PC-3 (cell line): ENCODE results near the gene MED13. TPM values are rescaled to one million over a fixed set of nuclear protein-coding genes. Genes with fewer than 3 reads are reported as not detected.

ENCODE experiments used
- ATAC-seq: fragments of 200-7000 bp; cut with Tn5 transposase; 2 replicates; pipeline ENCODE4 v1.9.1; 2020; ENCODE audit warnings: mild to moderate bottlenecking, moderate library complexity
- BruUV-seq: library from RNA; stranded (reverse); fragments of 400-500 nt; replicated peaks from 2 replicates; lab custom pipeline; 2021; lab: Mats Ljungman, UMichigan
- CTCF ChIA-PET: fragments of 300-600 bp; sonication (Branson Sonifier 250); formaldehyde crosslinking; loops from one replicate; lab custom pipeline; 2022; ENCODE audit warnings: antibody characterized with exemption; lab: Charles Lee
- POLR2A ChIA-PET: fragments of 300-600 bp; sonication (Branson Sonifier 250); formaldehyde crosslinking; loops from one replicate; lab custom pipeline; 2022; ENCODE audit warnings: antibody characterized with exemption; ENCODE audit not compliant: unreplicated experiment; lab: Charles Lee
- DNase-seq: peaks from one replicate; pipeline ENCODE4 v3.0.0-alpha.2; 2015
- H2AFZ ChIP-seq: fragments of 300-600 bp; sonication (generic); 2 replicates; pipeline ENCODE4 v1.6.0; 2016; ENCODE audit warnings: antibody characterized with exemption, low read length
- H3F3A ChIP-seq: fragments of 300-600 bp; sonication (generic); one replicate; pipeline ENCODE4 v1.6.0; 2017; ENCODE audit warnings: antibody characterized with exemption, low read length, control low read depth, mild to moderate bottlenecking; ENCODE audit not compliant: unreplicated experiment
- H3K27ac ChIP-seq: fragments of 300-600 bp; sonication (generic); 2 replicates; pipeline ENCODE4 v1.5.1; 2016; ENCODE audit warnings: mild to moderate bottlenecking, low read length
- H3K27me3 ChIP-seq: fragments of 300-600 bp; sonication (generic); 2 replicates; pipeline ENCODE4 v1.6.1; 2016; ENCODE audit warnings: low read length, mixed read lengths
- H3K36me3 ChIP-seq: fragments of 300-600 bp; sonication (generic); 2 replicates; pipeline ENCODE4 v1.6.1; 2016; ENCODE audit warnings: low read depth, mixed run types, low read length, mixed read lengths
- H3K4me1 ChIP-seq: fragments of 300-600 bp; sonication (generic); 2 replicates; pipeline ENCODE4 v1.5.1; 2016; ENCODE audit warnings: low read length; ENCODE audit not compliant: insufficient read depth
- H3K4me2 ChIP-seq: fragments of 300-600 bp; sonication (generic); 2 replicates; pipeline ENCODE4 v1.6.0; 2016; ENCODE audit warnings: low read length
- H3K4me3 ChIP-seq: fragments of 300-600 bp; sonication (generic); 2 replicates; pipeline ENCODE4 v1.5.1; 2016; ENCODE audit warnings: mild to moderate bottlenecking, low read length, mixed read lengths
- H3K79me2 ChIP-seq: fragments of 300-600 bp; sonication (generic); 2 replicates; pipeline ENCODE4 v1.6.1; 2017; ENCODE audit warnings: low read length, mixed read lengths
- H3K9ac ChIP-seq: fragments of 300-600 bp; sonication (generic); 2 replicates; pipeline ENCODE4 v1.6.0; 2016; ENCODE audit warnings: mild to moderate bottlenecking, low read length
- H3K9me2 ChIP-seq: fragments of 300-600 bp; sonication (generic); replicated peaks from 2 replicates; pipeline ENCODE4 v1.6.1; 2016; ENCODE audit warnings: mixed run types, low read length, mixed read lengths
- H3K9me3 ChIP-seq: fragments of 300-600 bp; sonication (generic); 2 replicates; pipeline ENCODE4 v1.6.1; 2016; ENCODE audit warnings: low read length, mixed read lengths
- H4K20me1 ChIP-seq: fragments of 300-600 bp; sonication (generic); 2 replicates; pipeline ENCODE4 v1.6.1; 2016; ENCODE audit warnings: low read length, mixed read lengths
- CTCF ChIP-seq: fragments of 300-600 bp; sonication (generic); conservative IDR thresholded peaks from 2 replicates; pipeline ENCODE4 v1.5.1; 2017; ENCODE audit warnings: antibody characterized with exemption, low read depth, mild to moderate bottlenecking, low read length
- EZH2 ChIP-seq: fragments of 300-600 bp; sonication (generic); IDR thresholded peaks from one replicate; pipeline ENCODE4 v1.6.1; 2017; ENCODE audit warnings: antibody characterized with exemption, mild to moderate bottlenecking, low read length; ENCODE audit not compliant: unreplicated experiment
- EZH2phosphoT487 ChIP-seq: fragments of 300-600 bp; sonication (generic); IDR thresholded peaks from 2 replicates; pipeline ENCODE4 v1.6.1; 2018; ENCODE audit warnings: mild to moderate bottlenecking, antibody characterized with exemption, low read length, borderline replicate concordance
- intact Hi-C: fragments of 100-400 bp; cut with micrococcal nuclease; formaldehyde crosslinking; loops from 2 replicates; pipeline ENCODE4 v1.9.0; 2023
- total RNA-seq: library from RNA; depleted of rRNA; stranded (reverse); fragments of >200 nt; gene quantifications from 2 replicates; pipeline ENCODE4 v1.2.3, GENCODE V29; 2014

Gene MED13
- total RNA-seq, 1 experiment from 2014 or later, result 36.8 TPM

- Histone ChIP-seq H3K79me2 (no peaks in the 10 kb centered on the region), H3K9me2 (no peaks in the 10 kb centered on the region), H3K27ac (no peak overlapping the region), H3K36me3 (no peaks in the 10 kb centered on the region), H3K9me3 (no peaks in the 10 kb centered on the region), H3K27me3 (no peaks in the 10 kb centered on the region), H4K20me1 (no peaks in the 10 kb centered on the region), H2AFZ (no peak overlapping the region), H3K4me3 (no peak overlapping the region), H3K9ac (no peak overlapping the region), H3K4me1 (peaks cover 25% of the 10 kb centered on the region), H3F3A (no peaks in the 10 kb centered on the region), H3K4me2 (no peak overlapping the region)
- TF ChIP-seq CTCF (no peak), EZH2 (no peak)
- POLR2A ChIA-PET, result interaction anchor here (0.9 kb wide), 1 partner anchor 44 kb away, joined by 3 read pairs; no protein-coding TSS in a partner anchor
- BruUV-seq, result no TSS peak
- ATAC-seq, result peak; percentile 13; the same call in 1 of the 2 replicates
- CTCF ChIA-PET, result interaction anchor here (0.5 to 2.2 kb wide), 28 partner anchors 16 to 527 kb away, joined by 3 to 43 read pairs (median 4); partner anchors contain the start of genes BRIP1, INTS2 and MED13
- intact Hi-C loops, result loop anchor here (1.0 to 5.0 kb wide), 6 partner anchors 44 to 473 kb away; partner anchors contain the start of gene BRIP1
- DNase-seq, result peak; percentile 61
Measured at GRCh38 chr17:62109924-62110323, 44.8 kb upstream of the MED13 start.

GRCh38 chr17:62109378-62109902 lies 44.4 kb upstream of the MED13 start:
- H3K27ac ChIP-seq, result no peak overlapping the region
- H3K9me2 ChIP-seq, result no peaks in the 10 kb centered on the region
- peak; percentile 83 for ATAC-seq
- H3K4me2 ChIP-seq, result no peak overlapping the region
- H3K4me1 ChIP-seq, result peaks cover 25% of the 10 kb centered on the region
- no peak for TF ChIP-seq EZH2
- peak; percentile 99 for TF ChIP-seq CTCF
- no peaks in the 10 kb centered on the region for H3K27me3 ChIP-seq
- peak; percentile 95 for DNase-seq
- H3K9me3 ChIP-seq, result no peaks in the 10 kb centered on the region
- no peaks in the 10 kb centered on the region for H3F3A ChIP-seq
- H4K20me1 ChIP-seq, result no peaks in the 10 kb centered on the region
- ChIA-PET CTCF (interaction anchor here (0.5 to 2.2 kb wide), 33 partner anchors 16 to 533 kb away, joined by 3 to 43 read pairs (median 5); partner anchors contain the start of genes BRIP1, INTS2 and MED13), POLR2A (interaction anchor here (0.5 to 0.9 kb wide), 2 partner anchors 38 to 43 kb away, joined by 3 read pairs; no protein-coding TSS in a partner anchor)
- intact Hi-C loops, result loop anchor here (1.0 to 5.0 kb wide), 5 partner anchors 43 to 472 kb away; partner anchors contain the start of gene BRIP1
- BruUV-seq, result no TSS peak
- H2AFZ ChIP-seq, result no peak overlapping the region
- no peaks in the 10 kb centered on the region for H3K79me2 ChIP-seq
- no peak overlapping the region for H3K4me3 ChIP-seq
- no peaks in the 10 kb centered on the region for H3K36me3 ChIP-seq
- no peak overlapping the region for H3K9ac ChIP-seq

GRCh38 chr17:62105861-62106260 lies 40.8 kb upstream of the MED13 start:
- no TSS peak for BruUV-seq
- Histone ChIP-seq H3K9me2 (no peaks in the 10 kb centered on the region), H3K4me2 (no peak overlapping the region), H3K9me3 (no peaks in the 10 kb centered on the region), H3K9ac (no peak overlapping the region), H4K20me1 (no peaks in the 10 kb centered on the region), H2AFZ (no peak overlapping the region), H3K4me1 (peaks cover 12% of the 10 kb centered on the region), H3K4me3 (no peak overlapping the region), H3K79me2 (no peaks in the 10 kb centered on the region), H3F3A (no peaks in the 10 kb centered on the region), H3K36me3 (no peaks in the 10 kb centered on the region), H3K27ac (no peak overlapping the region), H3K27me3 (no peaks in the 10 kb centered on the region)
- ATAC-seq, result no peak
- ChIA-PET CTCF (no interaction called here), POLR2A (no interaction called here)
- TF ChIP-seq EZH2phosphoT487 (no peak), CTCF (no peak), EZH2 (no peak)
- intact Hi-C loops, result loop anchor here (1.0 to 5.0 kb wide), 4 partner anchors 13 to 469 kb away; no protein-coding TSS in a partner anchor
- DNase-seq, result no peak
